Liver (tissue), 3 donors: ENCODE measurements around the gene CDX1.

Source experiments
- GABPA ChIP-seq, 2 donors: IDR thresholded peaks in 1 of 2; conservative IDR thresholded peaks in 1 of 2; 2 replicates each; pipeline ENCODE4 v1.6.1; 2016; ENCODE audit warnings: antibody characterized with exemption in 2 of 2, mild to moderate bottlenecking in 1 of 2, moderate library complexity in 1 of 2
- NR2F2 ChIP-seq: IDR thresholded peaks from 2 replicates; pipeline ENCODE4 v1.6.1; 2016; ENCODE audit warnings: antibody characterized with exemption
- SP1 ChIP-seq: IDR thresholded peaks from 2 replicates; pipeline ENCODE4 v1.6.1; 2018; ENCODE audit warnings: antibody characterized with exemption, mild to moderate bottlenecking
- TAF1 ChIP-seq: conservative IDR thresholded peaks from 2 replicates; pipeline ENCODE4 v1.6.1; 2016; ENCODE audit warnings: antibody characterized with exemption, mild to moderate bottlenecking
- YY1 ChIP-seq: IDR thresholded peaks from 2 replicates; pipeline ENCODE4 v1.6.1; 2016; ENCODE audit warnings: antibody characterized with exemption, mild to moderate bottlenecking
- TF ChIP-seq, protein P1 (sequence below): fragments of 150-350 bp; IDR thresholded peaks from 2 replicates; pipeline ENCODE4 v1.5.1; 2017; ENCODE audit warnings: improper control_type of control experiment, low read depth, low read length; ENCODE audit not compliant: missing input control
- TF ChIP-seq, protein P2 (sequence below): IDR thresholded peaks from 2 replicates; pipeline ENCODE4 v1.6.1; 2016; ENCODE audit warnings: antibody characterized with exemption
- TF ChIP-seq, protein P3 (sequence below): IDR thresholded peaks from 2 replicates; pipeline ENCODE4 v1.6.1; 2016; ENCODE audit warnings: antibody characterized with exemption, mild to moderate bottlenecking
- TF ChIP-seq, protein P4 (sequence below): IDR thresholded peaks from 2 replicates; pipeline ENCODE4 v1.6.1; 2016; ENCODE audit warnings: antibody characterized with exemption
- donor health status: healthy.
- donor health status: healthy.

DNA sequence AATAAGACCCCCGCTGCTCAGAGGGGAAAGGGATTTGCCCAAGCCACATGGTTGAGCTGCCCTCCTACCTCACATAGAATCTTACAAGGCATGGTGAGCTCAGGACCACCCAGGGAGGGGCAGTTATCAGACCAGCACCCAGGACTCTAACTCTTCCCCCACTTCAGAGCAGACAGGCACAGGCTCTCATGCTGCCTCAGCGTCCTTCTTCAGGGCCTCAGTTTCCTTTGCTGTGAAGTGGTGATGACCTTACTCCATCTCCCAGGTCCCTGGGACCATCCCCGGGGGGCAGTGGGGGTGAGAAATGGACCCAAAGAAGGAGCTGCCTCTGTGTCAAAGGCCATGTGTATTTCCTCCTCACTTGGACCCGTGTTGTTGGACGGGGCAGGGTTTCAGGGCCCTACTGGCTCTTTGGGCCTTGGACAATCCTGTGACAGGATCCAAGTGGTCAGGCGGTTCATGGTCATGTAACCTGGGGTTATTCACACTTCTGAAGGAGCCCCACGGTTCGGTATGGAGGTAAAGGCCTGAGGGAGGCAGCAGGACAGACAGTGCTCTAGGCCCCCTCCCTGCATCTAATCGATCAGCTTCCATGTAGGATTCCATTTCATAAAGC, 48.5 kb upstream of the CDX1 start:
- TF ChIP-seq, protein P1, sequence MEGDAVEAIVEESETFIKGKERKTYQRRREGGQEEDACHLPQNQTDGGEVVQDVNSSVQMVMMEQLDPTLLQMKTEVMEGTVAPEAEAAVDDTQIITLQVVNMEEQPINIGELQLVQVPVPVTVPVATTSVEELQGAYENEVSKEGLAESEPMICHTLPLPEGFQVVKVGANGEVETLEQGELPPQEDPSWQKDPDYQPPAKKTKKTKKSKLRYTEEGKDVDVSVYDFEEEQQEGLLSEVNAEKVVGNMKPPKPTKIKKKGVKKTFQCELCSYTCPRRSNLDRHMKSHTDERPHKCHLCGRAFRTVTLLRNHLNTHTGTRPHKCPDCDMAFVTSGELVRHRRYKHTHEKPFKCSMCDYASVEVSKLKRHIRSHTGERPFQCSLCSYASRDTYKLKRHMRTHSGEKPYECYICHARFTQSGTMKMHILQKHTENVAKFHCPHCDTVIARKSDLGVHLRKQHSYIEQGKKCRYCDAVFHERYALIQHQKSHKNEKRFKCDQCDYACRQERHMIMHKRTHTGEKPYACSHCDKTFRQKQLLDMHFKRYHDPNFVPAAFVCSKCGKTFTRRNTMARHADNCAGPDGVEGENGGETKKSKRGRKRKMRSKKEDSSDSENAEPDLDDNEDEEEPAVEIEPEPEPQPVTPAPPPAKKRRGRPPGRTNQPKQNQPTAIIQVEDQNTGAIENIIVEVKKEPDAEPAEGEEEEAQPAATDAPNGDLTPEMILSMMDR, result no peak
- TF ChIP-seq, protein P2, sequence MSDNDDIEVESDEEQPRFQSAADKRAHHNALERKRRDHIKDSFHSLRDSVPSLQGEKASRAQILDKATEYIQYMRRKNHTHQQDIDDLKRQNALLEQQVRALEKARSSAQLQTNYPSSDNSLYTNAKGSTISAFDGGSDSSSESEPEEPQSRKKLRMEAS, result no peak
- TF ChIP-seq SP1 (no peak), YY1 (no peak), TAF1 (no peak), GABPA (IDR thresholded peaks at IDR 0.05 in 1 of 2, conservative IDR thresholded peaks at IDR 0.05 in 1 of 2) (no peak), NR2F2 (no peak)
- TF ChIP-seq, protein P3, sequence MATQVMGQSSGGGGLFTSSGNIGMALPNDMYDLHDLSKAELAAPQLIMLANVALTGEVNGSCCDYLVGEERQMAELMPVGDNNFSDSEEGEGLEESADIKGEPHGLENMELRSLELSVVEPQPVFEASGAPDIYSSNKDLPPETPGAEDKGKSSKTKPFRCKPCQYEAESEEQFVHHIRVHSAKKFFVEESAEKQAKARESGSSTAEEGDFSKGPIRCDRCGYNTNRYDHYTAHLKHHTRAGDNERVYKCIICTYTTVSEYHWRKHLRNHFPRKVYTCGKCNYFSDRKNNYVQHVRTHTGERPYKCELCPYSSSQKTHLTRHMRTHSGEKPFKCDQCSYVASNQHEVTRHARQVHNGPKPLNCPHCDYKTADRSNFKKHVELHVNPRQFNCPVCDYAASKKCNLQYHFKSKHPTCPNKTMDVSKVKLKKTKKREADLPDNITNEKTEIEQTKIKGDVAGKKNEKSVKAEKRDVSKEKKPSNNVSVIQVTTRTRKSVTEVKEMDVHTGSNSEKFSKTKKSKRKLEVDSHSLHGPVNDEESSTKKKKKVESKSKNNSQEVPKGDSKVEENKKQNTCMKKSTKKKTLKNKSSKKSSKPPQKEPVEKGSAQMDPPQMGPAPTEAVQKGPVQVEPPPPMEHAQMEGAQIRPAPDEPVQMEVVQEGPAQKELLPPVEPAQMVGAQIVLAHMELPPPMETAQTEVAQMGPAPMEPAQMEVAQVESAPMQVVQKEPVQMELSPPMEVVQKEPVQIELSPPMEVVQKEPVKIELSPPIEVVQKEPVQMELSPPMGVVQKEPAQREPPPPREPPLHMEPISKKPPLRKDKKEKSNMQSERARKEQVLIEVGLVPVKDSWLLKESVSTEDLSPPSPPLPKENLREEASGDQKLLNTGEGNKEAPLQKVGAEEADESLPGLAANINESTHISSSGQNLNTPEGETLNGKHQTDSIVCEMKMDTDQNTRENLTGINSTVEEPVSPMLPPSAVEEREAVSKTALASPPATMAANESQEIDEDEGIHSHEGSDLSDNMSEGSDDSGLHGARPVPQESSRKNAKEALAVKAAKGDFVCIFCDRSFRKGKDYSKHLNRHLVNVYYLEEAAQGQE, result no peak
- TF ChIP-seq, protein P4, sequence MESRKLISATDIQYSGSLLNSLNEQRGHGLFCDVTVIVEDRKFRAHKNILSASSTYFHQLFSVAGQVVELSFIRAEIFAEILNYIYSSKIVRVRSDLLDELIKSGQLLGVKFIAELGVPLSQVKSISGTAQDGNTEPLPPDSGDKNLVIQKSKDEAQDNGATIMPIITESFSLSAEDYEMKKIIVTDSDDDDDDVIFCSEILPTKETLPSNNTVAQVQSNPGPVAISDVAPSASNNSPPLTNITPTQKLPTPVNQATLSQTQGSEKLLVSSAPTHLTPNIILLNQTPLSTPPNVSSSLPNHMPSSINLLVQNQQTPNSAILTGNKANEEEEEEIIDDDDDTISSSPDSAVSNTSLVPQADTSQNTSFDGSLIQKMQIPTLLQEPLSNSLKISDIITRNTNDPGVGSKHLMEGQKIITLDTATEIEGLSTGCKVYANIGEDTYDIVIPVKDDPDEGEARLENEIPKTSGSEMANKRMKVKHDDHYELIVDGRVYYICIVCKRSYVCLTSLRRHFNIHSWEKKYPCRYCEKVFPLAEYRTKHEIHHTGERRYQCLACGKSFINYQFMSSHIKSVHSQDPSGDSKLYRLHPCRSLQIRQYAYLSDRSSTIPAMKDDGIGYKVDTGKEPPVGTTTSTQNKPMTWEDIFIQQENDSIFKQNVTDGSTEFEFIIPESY, result no peak
